DND-41 (cell line): ENCODE results near the gene UGT1A8.

Experiments
- CTCF ChIP-seq: IDR thresholded peaks from 2 replicates; pipeline ENCODE4 v1.5.1; 2012; ENCODE audit warnings: borderline replicate concordance, low read length, moderate library complexity, mild to moderate bottlenecking; ENCODE audit not compliant: poor library complexity, severe bottlenecking; ENCODE audit errors: extremely low read depth
- EZH2 ChIP-seq: IDR thresholded peaks from 3 replicates; pipeline ENCODE4 v1.6.1; 2012; ENCODE audit warnings: borderline replicate concordance, low read depth, mild to moderate bottlenecking, moderate library complexity, low read length, inconsistent platforms; ENCODE audit not compliant: severe bottlenecking

GRCh38 chr2:233746475-233747282 lies 129.2 kb downstream of the UGT1A8 start:
- TF ChIP-seq CTCF (no peak), EZH2 (no peak)
